ENCODE measurements around the gene DBNDD2.

The DBNDD2 gene

GRCh38 chr20:45452772-45453691 lies 44.9 kb downstream of the DBNDD2 start:
- DNase-seq, result no peak

- DNase-seq, result no peak
These were observed 48.5 kb downstream of the DBNDD2 start for GRCh38 chr20:45456632-45457031.

DNA sequence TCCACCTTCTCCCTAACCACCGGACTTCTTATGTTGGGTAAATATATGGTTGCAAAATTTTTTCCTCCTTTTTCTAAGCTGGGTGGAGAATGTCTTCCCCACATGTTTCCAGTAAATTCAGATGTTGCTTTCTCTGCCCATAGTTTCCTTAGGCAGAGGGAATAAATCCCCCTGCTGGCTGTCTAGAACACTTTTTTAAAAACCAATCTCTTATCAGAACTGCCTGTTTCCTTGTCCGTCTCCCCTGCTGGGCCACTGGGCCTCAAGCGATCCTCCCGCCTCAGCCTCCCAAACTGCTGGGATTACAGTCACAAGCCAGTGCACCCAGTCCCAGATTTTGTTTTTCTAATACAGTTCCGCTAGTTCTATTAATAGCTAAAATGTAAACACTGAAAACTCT lies 51.5 kb downstream of the DBNDD2 start:
- DNase-seq, result no peak

All from islet precursor cell (in vitro differentiated cells).